ENCODE results near the gene LTBP1. TPM values are rescaled to one million over a fixed set of nuclear protein-coding genes. Genes with fewer than 3 reads are reported as not detected.

Gene LTBP1
- total RNA-seq, 1 donor from 2014 or later = 36.1 TPM

DNA sequence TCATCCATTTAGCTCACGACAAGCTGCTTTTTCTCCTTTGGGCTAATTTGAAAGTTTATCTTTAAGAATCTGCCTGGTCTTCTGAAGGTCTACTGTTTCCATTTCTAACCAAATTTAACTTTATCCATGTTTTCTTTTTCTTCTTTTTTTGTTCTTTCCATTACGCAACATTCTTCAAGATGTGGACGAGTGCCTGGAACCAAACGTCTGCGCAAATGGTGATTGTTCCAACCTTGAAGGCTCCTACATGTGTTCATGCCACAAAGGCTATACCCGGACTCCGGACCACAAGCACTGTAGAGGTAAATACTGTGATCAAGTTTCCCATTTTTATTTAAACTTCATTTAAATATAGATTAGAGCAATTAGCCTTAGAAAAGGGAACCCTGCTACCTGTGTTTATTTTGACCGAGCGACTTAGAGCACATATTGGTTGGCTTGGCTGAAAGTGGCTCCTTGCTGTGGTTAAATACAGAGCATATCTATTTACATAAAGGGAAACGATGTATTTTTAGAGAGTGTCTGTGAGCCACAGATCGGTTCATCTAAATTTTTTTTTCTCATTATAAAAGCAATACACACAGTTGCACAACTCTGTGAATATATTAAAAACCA is 346.3 kb downstream of the LTBP1 start:
- DNase-seq (ENCODE audit: low read depth in 2 of 2) = no peak

DNA sequence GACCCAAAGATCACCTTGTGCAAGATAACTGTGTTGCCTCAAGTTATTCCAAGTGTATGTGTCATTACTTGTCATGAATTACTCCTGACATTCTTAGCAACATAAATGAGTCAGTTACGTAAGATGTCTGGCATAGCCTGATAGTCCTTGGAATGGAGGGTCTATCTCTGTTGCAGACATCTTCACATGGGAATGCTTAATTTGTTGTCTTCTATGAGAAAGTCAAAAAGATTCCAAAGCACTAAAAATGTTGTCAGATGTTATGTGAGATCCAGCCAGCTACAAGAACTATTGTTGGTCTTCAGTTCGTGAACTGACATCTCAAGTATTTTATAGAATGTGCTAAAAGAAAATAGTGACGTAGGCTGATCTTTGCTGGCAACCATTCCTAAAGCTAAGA is 351.5 kb downstream of the LTBP1 start:
- peak in 1 of 2 donors; percentile 39 for DNase-seq (ENCODE audit: low read depth in 2 of 2)

DNA sequence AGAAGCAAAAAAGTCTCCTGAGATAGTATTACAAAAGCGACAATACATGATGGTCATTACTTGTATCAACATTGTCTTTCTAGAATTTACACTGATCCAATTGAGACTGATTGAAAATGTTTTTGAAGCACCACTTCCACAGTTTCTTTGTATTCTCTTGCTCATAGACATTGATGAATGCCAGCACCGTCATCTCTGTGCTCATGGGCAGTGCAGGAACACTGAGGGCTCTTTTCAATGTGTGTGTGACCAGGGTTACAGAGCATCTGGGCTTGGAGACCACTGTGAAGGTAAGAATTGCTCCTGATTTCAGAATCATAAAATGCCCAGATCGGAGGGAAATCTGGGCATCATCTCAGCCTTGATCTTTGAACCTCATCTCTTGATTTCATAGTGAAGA is 354.6 kb downstream of the LTBP1 start:
- DNase-seq (ENCODE audit: low read depth in 2 of 2) = no peak

DNA sequence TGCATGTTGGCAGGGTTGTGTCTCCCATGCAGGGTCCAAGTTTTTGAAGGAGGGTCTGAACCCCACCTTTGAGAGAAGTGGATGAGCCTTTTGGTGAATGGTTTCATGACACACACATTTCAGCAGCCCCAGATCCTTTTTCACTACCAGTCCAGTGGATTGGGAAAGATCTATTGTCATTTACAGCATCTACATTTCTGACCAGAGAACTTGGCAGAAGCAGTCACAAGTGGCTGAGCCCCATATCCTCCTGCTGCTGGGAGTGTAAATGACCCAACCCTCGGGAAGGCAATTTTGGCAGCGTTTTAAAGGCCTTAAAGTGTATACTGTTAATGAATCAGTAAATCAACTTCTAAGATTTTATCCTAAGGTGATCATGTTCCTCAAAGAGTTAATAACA is 355.6 kb downstream of the LTBP1 start:
- no peak for DNase-seq (ENCODE audit: low read depth in 2 of 2)

DNA sequence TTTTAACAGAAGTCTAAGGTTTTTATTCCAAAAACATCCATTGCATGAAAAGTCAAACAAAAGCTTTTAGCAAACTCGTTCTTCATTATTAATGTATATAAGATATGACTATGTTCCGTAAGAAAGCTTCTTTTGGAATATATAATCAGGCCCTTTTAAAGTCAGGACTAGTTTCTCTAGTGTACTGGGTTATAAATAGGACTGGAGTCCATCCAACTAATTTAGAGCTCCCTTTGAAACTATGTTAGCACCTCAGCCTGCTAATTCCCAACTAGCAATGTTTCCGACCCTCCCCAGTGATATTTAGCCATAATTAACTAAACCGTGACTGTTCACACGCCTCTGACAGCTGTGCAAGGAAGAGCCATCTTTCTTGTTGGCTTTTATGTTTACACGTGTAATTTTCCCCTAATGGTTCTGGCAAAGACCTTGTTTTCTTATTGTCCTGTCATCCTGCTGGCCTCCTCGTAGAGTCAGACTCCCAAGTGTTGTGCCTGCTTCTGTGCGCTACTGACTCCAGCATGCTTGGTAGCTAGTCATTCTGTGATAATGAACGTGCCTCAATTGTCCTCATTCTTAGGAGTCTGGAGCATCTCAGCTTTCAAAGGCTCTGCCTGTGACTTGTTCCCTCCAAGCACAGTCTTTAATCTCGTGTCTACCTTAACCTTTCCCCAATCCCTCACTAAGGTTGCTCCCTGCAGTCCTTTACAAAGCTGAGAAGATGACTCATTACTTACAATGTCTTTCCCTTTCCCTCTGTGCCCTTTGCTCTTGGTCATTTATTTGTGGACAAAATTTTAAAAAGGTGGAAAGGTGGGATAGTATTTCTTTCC is 357.5 kb downstream of the LTBP1 start:
- peak in 1 of 2 donors; percentile 20 for DNase-seq (ENCODE audit: low read depth in 2 of 2)

DNA sequence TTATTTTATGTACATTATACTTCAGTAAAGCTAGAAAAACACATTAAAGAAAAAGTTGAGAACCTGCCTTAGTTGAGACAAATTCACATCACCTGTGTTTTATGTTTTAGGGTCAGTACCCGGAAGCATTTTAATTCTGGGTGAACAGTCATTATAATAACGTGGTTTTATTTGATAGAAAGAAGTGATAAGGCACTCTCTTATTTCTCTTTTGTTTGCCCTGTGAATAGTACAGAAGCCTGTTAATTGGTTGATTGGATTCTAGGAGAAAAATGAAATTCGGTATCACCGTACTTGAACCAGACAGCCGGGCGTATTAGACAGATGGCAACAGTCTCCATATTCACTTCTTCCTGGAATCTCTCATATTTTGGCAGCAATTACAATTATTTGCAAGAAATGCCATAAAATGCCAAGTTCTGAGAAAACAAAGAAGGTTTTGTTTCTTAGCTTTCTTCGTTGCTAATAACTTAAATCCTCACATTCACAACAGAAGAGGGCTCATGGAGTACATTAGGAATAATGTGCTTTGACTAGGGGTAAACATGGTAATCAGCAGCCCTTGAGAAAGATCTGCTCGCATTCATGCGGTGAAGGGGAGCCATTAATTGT is 361.0 kb downstream of the LTBP1 start:
- no peak for DNase-seq (ENCODE audit: low read depth in 2 of 2)

DNA sequence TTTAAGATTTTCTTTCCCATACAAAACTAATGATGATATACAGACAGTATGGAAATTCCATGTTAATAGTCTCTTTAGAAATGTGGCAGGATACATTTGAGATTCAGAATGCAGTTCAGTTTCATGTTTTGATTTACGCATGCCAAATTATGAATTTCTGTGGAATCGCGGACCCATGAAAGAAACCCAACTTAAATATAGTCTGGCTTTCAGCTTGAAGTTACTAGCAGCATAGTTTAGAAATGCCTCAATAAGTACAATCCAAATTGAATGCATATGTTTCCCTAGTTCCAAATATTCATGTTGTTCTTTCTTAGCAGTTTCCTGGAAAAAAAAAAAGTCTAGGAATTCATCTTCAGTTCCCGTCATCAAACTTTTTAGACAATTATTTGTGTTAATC is 365.6 kb downstream of the LTBP1 start:
- no peak for DNase-seq (ENCODE audit: low read depth in 2 of 2)

DNA sequence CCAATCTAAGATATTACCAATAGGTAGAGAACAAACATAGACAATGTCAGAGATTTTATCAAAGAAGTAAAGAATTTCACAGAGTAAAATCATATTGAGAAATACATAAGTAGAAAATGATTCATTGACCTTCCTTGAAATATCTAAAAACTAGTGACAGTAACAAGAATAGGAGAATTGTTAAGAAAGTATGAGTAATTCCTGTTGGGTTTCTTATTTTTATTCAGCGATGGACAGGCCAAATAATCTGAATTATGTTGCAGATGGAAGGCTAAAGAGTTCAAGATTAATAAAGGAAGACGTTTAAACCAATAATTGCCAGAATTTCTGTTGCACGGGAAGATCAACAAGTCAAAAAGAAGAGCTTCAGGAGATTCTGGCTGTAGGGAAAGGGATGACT is 366.3 kb downstream of the LTBP1 start:
- DNase-seq (ENCODE audit: low read depth in 2 of 2) = no peak

DNA sequence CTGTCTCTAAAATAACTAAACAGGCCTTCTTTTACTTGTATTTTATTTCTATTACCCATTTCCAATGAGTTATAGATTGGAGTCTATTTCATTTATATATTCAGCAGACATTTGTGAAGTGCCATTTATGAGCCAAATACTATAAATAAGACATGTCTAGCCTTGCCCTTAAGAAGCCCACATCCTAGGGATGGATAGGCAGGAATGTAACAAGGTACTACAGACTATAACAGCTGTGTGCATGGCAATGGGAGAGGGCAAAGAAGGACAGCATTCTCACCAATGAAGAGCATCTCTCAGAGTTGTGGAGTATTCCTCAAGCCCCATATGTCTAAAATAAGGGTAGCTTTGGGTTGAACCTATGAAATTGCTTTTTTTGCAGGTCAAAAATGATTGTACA is 367.8 kb downstream of the LTBP1 start:
- DNase-seq (ENCODE audit: low read depth in 2 of 2) = no peak

DNA sequence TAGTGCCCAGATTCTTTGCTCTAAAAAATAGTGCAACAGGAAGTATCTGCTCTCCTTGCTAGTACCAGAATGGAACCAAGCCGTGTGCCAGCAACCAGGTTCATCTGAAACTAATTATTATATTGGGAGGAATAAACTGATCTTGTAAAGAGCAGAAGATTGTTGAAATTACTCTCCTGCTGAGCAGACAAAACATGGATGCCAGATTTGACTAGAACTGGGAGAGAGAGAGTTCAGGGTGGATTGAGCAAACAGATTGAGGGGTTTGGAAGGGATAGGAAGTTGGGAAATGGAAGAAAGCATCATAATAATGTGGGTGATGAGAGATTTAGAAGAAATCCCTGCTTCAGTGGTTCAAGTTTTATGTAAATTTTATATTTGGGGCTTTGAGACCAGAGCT is 369.6 kb downstream of the LTBP1 start:
- DNase-seq (ENCODE audit: low read depth in 2 of 2) = no peak

DNA sequence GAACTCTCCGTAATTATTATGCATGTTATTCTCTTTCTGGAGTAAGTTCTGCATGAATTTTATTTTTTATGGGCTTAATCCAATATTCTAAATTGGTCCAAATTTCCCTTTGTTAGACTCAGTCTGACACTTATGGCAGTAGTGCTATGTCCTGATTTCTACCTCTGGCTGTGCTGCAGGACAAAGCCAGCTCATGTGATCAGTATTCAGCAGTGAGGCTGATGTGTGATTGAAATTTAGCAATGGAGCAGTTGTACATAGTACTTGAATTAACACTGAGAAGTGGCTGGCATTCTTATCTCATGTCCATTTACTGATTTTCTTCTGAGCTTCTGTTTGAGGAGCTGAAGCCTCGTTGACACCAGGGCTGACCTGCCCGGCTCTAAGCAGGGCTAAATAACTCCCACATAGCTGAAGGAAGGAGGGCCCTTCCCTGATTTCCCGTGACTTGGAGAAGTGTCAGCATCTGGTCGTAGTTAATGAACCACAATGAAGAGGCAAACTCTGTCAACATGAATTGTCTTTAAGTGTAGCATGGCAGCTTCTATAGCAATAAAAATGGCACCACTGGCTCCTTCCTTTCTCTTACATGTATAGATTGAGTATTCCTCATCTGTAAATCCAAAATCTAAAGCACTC is 370.7 kb downstream of the LTBP1 start:
- no peak for DNase-seq (ENCODE audit: low read depth in 2 of 2)

DNA sequence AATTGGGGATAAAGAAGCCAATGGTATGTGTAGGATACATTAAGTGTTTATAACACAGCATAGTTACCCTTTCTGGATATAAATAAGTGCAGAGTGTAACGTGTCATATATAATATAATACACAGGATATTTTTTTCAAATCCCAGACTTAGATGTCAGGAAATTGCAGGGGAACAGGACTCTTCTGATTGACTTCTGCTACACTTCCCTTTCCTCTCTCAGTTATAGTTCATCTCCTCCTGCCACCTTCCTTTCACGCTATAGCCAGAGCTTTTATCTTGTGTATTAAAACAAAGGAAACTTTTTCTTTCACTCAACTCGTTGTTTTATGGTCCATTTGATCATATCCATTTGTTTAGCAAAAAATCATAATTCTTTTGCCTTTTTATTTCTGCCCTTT is 371.7 kb downstream of the LTBP1 start:
- DNase-seq (ENCODE audit: low read depth in 2 of 2) = peak in 1 of 2 donors; percentile 54

DNA sequence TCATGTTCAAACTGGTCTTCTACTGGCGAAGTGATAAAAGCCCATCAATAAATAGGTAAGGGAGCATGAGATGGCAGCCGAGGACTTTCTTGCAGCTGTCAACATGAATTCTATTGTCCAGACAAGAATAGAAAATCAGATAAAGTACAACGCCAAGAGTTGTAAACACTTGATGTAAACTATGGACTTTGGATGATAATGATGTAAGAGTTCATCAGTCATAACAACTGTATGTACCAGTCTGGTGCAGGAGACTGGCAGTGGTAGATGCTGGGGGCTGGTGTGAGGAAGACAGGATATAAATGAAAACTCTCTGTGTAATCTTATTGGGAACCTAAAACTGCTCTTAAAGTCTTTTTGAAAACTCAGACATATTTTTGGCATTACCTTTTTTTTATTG is 373.8 kb downstream of the LTBP1 start:
- DNase-seq (ENCODE audit: low read depth in 2 of 2) = peak in 1 of 2 donors; percentile 34

DNA sequence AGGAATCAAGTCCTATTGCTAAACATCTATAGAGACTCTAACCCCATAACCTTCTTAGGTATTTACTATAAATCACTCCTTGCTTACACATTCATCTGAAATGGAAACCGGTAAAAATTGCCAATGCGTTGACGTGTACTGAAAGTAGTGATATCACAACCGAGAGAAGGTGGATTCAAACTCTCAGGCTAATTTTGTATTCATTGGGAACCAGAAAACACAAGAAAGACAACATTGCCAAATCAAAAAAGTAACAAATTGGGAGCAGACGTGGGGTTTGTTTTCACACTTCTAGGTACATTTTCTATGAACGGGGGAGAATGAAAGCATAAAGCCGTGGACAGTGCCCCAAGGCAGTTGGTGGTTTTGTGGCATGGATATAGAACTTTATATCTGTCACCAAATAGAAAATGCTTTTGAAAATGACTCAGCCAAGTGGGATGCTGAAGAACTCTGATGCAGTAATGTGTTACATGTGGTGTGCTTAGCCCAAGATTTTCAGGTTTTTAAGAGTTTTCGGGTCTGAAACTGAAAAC is 374.6 kb downstream of the LTBP1 start:
- peak in 1 of 2 donors; percentile 44 for DNase-seq (ENCODE audit: low read depth in 2 of 2)

DNA sequence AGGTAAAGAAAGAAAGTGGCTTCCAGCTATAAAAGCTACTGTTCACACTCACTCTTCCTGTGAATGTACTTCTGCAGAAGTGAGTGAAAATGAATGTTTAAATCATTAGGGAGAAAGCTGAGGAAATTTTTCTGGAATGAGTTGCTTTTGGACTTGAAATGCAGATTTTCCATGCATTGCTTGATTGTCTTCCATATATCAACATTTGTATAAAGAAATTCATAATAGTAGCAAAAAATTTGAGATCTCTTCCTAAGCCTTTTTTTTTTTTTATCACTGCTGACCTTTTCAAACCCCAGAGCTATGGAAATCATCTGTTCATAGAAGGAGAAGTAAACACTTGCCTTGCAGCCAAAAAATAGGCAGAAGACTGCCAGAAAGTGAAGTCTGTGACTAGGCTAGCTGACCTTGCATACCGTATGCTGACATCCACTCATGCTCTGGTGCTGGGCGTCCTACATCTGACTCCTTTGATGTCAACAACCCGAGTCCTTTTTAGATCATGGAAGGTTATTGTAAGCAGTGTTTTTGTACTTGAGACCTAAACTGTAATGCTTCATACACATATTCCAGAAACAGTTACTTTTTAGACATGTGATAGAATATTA is 375.2 kb downstream of the LTBP1 start:
- DNase-seq (ENCODE audit: low read depth in 2 of 2) = peak; percentile 47 to 93

DNA sequence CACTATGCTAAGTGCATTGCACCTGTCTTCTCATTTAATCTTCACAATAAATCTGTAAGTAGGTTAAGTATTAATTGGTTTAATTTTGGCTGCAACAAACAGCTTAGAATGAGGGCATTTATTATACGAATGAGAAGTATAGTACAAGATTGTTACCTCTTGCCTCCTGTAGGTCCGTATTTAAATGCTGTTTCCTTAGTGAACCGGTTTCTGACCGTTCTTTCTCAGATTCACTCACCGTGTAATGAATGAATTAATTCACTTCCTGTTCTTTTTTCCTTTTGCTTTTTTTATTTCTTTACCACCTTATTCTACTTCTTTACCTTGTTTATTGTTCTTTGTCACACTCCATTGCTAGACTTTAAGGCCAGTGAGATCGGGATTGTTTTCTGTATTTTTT is 375.9 kb downstream of the LTBP1 start:
- peak in 1 of 2 donors; percentile 19 for DNase-seq (ENCODE audit: low read depth in 2 of 2)

DNA sequence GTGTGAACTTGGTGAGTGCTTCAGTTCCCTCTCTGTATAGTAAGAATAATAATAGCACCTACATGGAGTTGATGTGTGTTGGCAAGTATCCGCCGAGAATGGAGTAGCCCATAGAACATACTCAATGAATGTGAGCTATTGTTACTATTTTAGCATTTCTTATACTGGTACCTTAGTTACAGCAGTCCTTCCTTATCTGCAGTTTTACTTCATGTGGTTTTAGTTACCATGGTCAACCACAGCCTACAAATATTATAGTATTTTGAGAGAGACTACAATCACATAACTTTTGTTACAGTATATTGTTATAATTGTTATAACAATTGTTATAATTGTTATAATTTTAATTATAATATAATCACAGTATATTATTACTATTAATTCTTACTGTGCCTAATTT is 377.2 kb downstream of the LTBP1 start:
- DNase-seq (ENCODE audit: low read depth in 2 of 2) = no peak

DNA sequence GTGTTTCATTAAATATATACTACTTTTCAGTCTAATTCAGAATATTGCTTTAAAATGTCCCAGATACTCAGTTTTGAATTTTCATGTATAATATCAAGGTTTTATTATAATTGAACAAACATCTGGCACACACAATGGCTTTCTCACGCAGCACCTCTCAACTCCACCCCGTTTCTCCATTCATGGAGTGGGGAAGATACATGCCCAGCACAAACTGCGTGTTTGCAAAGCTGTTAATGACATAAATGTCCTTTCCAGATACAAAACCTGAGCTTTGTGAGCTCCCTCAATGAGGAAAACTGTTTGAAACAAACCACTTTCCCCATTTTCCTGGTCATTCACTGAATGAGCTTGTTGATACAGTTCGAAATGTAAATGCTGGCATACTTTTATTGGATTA is 379.3 kb downstream of the LTBP1 start:
- no peak for DNase-seq (ENCODE audit: low read depth in 2 of 2)

DNA sequence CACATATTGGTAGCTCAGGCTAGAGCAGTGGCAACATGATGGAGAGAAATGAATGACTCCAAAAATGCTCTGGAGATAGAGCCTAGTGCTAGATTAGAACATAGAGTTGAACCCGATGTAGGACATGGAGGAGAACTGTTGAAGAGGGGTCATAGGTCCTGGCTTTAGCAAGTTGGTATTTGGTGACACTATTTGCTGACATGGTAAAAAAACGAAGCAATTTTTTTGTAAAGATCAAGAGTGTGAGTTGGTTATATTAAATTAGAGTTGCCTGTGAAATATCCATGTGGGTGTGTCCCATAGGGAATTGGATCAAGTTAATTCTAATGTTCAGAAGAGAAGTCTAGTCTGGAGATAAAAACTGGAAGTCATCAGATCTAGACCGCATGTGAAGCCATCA is 386.7 kb downstream of the LTBP1 start:
- DNase-seq (ENCODE audit: low read depth in 2 of 2) = no peak

DNA sequence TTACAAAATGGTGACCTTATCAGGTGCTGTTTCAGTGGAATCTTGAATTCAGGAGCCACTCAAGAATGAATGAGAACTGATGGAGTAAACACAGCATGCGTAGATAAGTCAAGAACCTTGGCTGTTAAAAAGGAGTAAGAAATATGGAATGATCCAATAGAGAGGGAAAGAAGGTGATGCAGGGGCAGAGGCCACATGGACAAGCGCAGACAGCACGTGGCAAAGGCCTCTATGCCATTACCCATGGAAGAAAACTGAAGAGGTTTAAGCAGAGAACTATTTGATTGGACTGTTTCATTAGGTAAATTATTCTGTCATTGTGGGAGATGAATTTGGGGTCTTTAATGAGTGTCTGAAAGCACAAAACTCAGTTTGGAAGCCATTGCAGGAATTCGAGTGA is 387.3 kb downstream of the LTBP1 start:
- no peak for DNase-seq (ENCODE audit: low read depth in 2 of 2)

DNA sequence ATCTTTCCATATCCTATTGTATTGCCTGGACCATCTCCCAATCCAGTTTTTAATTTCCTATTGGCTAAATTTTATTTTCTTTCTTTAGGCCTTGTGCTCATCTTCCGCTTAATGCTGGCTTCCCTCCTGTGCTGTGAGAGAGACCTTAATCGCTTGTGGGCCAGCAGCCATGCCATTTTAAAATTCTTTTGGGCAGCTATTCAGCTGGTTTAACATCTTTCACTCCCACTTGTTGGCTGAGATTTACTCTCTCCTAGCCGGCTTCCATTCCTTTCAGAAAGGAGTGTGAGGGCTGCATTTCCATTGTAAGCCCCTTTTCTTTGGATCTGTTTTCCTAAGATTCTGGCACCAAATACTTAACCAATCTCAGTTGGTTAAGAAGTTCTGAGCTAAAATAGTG is 388.8 kb downstream of the LTBP1 start:
- DNase-seq (ENCODE audit: low read depth in 2 of 2) = no peak

Data from lung microvascular endothelial cell (primary cell).